Amniotic epithelial cell (primary cell): ENCODE data around the gene UBE2O.

Experiments used
- DNase-seq: peaks from one replicate; pipeline ENCODE4 v3.0.0-alpha.2; 2010; ENCODE audit warnings: low read depth

The UBE2O gene

GRCh38 chr17:76485569-76485968 is 32.6 kb upstream of the UBE2O start:
- no peak for DNase-seq

- DNase-seq: no peak
Measured at GRCh38 chr17:76484228-76484725, 31.3 kb upstream of the UBE2O start.

GRCh38 chr17:76481071-76481655 is 28.2 kb upstream of the UBE2O start:
- DNase-seq: no peak

GRCh38 chr17:76480632-76481031 is 27.7 kb upstream of the UBE2O start:
- no peak for DNase-seq

- no peak for DNase-seq
Measured at GRCh38 chr17:76479515-76480060, 26.6 kb upstream of the UBE2O start.

- no peak for DNase-seq
Measured at GRCh38 chr17:76478730-76479514, 26.0 kb upstream of the UBE2O start.

GRCh38 chr17:76478097-76478496 is 25.1 kb upstream of the UBE2O start:
- no peak for DNase-seq

GRCh38 chr17:76477576-76477975 is 24.6 kb upstream of the UBE2O start:
- DNase-seq: no peak

- no peak for DNase-seq
Measured at GRCh38 chr17:76476736-76477135, 23.8 kb upstream of the UBE2O start.

- no peak for DNase-seq
Measured at GRCh38 chr17:76475302-76475701, 22.4 kb upstream of the UBE2O start.

GRCh38 chr17:76474894-76475293 is 21.9 kb upstream of the UBE2O start:
- no peak for DNase-seq

- no peak for DNase-seq
Measured at GRCh38 chr17:76474238-76474637, 21.3 kb upstream of the UBE2O start.

- no peak for DNase-seq
Measured at GRCh38 chr17:76473541-76473985, 20.6 kb upstream of the UBE2O start.

GRCh38 chr17:76472726-76473125 is 19.8 kb upstream of the UBE2O start:
- no peak for DNase-seq

GRCh38 chr17:76472258-76472645 is 19.3 kb upstream of the UBE2O start:
- no peak for DNase-seq

GRCh38 chr17:76471498-76472257 is 18.7 kb upstream of the UBE2O start:
- no peak for DNase-seq

- no peak for DNase-seq
Measured at GRCh38 chr17:76469991-76470739, 17.2 kb upstream of the UBE2O start.

- DNase-seq: no peak
Measured at GRCh38 chr17:76469076-76469990, 16.4 kb upstream of the UBE2O start.

GRCh38 chr17:76468634-76469010 is 15.7 kb upstream of the UBE2O start:
- no peak for DNase-seq

- DNase-seq: no peak
Measured at GRCh38 chr17:76467809-76468633, 15.1 kb upstream of the UBE2O start.
